NCI-H2171 (cell line): ENCODE data around the gene GSTM4.
"Not testable (repeated sequence)": the region's sequence is repeated elsewhere in the genome, so short reads cannot be mapped to it uniquely, and the experiment has no call there.

ENCODE experiments used
- DNase-seq: peaks from one replicate; lab custom pipeline; 2025; lab: John Stamatoyannopoulos, UW

The GSTM4 gene

GRCh38 chr1:109704173-109704572, 48.3 kb downstream of the GSTM4 start:
- no peak for DNase-seq

- DNase-seq, result no peak
Measured at GRCh38 chr1:109705411-109705810, 49.5 kb downstream of the GSTM4 start.

- DNase-seq, result not testable (repeated sequence)
Measured at GRCh38 chr1:109708949-109709348, 53.0 kb downstream of the GSTM4 start.

GRCh38 chr1:109709822-109710221, 53.9 kb downstream of the GSTM4 start:
- not testable (repeated sequence) for DNase-seq
